DND-41 (cell line): Measurements from ENCODE around the gene KCNJ16.

Experiments used
- ATAC-seq: fragments of 200-7000 bp; cut with Tn5 transposase; 3 replicates; pipeline ENCODE4 v1.9.1; 2021; ENCODE audit warnings: low read depth; ENCODE audit not compliant: insufficient read depth
- DNase-seq: peaks from one replicate; pipeline ENCODE4 v3.0.0-alpha.2; 2020
- H2AFZ ChIP-seq: 2 replicates; pipeline ENCODE4 v1.6.0; 2012; ENCODE audit warnings: low read depth, low read length
- H3K27ac ChIP-seq: 2 replicates; pipeline ENCODE4 v1.5.1; 2012; ENCODE audit warnings: low read length, inconsistent platforms
- H3K27me3 ChIP-seq: fragments of 200-600 bp; sonication (generic); 2 replicates; pipeline ENCODE4 v1.6.0; 2012; ENCODE audit warnings: low read length, mild to moderate bottlenecking, inconsistent platforms; ENCODE audit not compliant: insufficient read depth, poor library complexity
- H3K36me3 ChIP-seq: 2 replicates; pipeline ENCODE4 v1.5.1; 2012; ENCODE audit warnings: low read length, inconsistent platforms; ENCODE audit not compliant: insufficient read depth
- H3K4me1 ChIP-seq: 2 replicates; pipeline ENCODE4 v1.5.1; 2012; ENCODE audit warnings: mild to moderate bottlenecking, low read length; ENCODE audit not compliant: insufficient read depth
- H3K4me2 ChIP-seq: 2 replicates; pipeline ENCODE4 v1.6.0; 2012; ENCODE audit warnings: mild to moderate bottlenecking, moderate library complexity, low read length, inconsistent platforms; ENCODE audit not compliant: insufficient read depth
- H3K4me3 ChIP-seq, 2 experiments: fragments of 200-600 bp in 1 of 2; shearing (Covaris generic) in 1 of 2; 2 replicates each; pipeline ENCODE4 v1.5.1; 2012 to 2016; ENCODE audit warnings: inconsistent platforms in 2 of 2, low read length in 2 of 2, mild to moderate bottlenecking in 2 of 2, low read depth in 1 of 2, moderate library complexity in 1 of 2
- H3K79me2 ChIP-seq: 2 replicates; pipeline ENCODE4 v1.6.0; 2012; ENCODE audit warnings: low read length, inconsistent platforms; ENCODE audit not compliant: insufficient read depth
- H3K9ac ChIP-seq: 2 replicates; pipeline ENCODE4 v1.6.0; 2012; ENCODE audit warnings: low read depth, mild to moderate bottlenecking, inconsistent platforms, low read length, moderate library complexity
- H3K9me3 ChIP-seq: 2 replicates; pipeline ENCODE4 v1.5.1; 2012; ENCODE audit warnings: low read length, moderate library complexity, mild to moderate bottlenecking, inconsistent platforms; ENCODE audit not compliant: insufficient read depth, severe bottlenecking
- H4K20me1 ChIP-seq: 2 replicates; pipeline ENCODE4 v1.6.0; 2012; ENCODE audit warnings: low read length; ENCODE audit not compliant: insufficient read depth
- CTCF ChIP-seq: IDR thresholded peaks from 2 replicates; pipeline ENCODE4 v1.5.1; 2012; ENCODE audit warnings: borderline replicate concordance, low read length, moderate library complexity, mild to moderate bottlenecking; ENCODE audit not compliant: poor library complexity, severe bottlenecking; ENCODE audit errors: extremely low read depth
- EZH2 ChIP-seq: IDR thresholded peaks from 3 replicates; pipeline ENCODE4 v1.6.1; 2012; ENCODE audit warnings: borderline replicate concordance, low read depth, mild to moderate bottlenecking, moderate library complexity, low read length, inconsistent platforms; ENCODE audit not compliant: severe bottlenecking

The KCNJ16 gene

DNA sequence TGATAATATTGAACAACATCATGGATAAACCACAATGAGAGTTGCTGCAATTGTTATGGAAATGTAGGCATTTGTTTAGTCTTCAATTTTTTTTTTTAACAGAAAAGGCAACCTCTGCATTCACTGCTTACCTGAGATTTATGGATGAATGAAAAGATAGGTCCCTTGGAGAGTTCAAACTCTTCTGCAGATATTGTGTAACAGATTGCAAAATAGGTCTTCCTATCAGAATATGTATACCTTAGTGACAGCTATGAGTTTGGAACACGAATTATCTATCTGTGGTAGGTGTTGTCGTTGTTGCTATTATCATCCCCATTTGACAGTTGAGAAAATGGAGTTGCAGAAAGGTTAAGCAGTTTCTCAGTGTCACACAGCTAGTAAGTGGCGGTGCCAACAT lies 1.2 kb upstream of the KCNJ16 start:
- no peak overlapping the region for H3K27ac ChIP-seq
- H3K36me3 ChIP-seq, result no peaks in the 10 kb centered on the region
- no peaks in the 10 kb centered on the region for H3K4me1 ChIP-seq
- H4K20me1 ChIP-seq, result no peaks in the 10 kb centered on the region
- H3K9ac ChIP-seq, result no peak overlapping the region
- no peak for ATAC-seq
- no peaks in the 10 kb centered on the region for H3K9me3 ChIP-seq
- H2AFZ ChIP-seq, result no peak overlapping the region
- no peaks in the 10 kb centered on the region for H3K27me3 ChIP-seq
- H3K79me2 ChIP-seq, result no peaks in the 10 kb centered on the region
- TF ChIP-seq EZH2, result no peak
- DNase-seq, result no peak
- no peak overlapping the region for H3K4me2 ChIP-seq
- H3K4me3 ChIP-seq, result no peak overlapping the region

DNA sequence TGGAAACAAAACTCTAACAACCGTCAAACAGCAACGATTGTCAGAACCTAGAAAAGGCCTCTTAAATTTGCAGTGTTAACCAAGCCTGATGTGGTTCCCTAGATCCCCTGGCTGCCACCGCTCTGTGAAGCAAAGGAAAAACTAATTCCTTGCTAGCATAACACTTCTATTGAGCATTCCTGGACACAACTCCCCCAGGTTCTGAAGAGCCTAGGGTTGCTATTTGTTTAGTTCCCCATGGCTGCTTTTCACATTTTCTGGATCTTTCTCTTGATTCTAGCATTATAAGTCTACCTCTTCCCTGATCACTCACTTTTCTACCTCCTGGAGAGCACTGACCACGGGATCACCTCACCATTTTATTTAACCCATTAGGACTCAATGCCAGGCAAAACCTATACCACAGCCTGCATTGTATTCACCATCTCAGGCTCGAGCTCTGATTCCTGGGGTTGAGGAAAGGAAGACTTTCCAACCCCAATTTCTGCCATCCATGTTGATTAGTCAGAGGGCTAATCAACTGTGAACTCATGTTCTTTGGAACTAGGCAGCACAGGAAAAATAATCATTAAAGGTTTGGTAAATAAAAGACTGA lies 692 bp upstream of the KCNJ16 start:
- Histone ChIP-seq H3K9ac (no peak overlapping the region), H3K79me2 (no peaks in the 10 kb centered on the region), H3K4me2 (no peak overlapping the region), H3K4me3 (no peak overlapping the region), H2AFZ (no peak overlapping the region), H3K9me3 (no peaks in the 10 kb centered on the region), H3K27ac (no peak overlapping the region), H4K20me1 (no peaks in the 10 kb centered on the region), H3K36me3 (no peaks in the 10 kb centered on the region), H3K27me3 (no peaks in the 10 kb centered on the region), H3K4me1 (no peaks in the 10 kb centered on the region)
- TF ChIP-seq EZH2 (no peak), CTCF (no peak)
- ATAC-seq, result no peak
- no peak for DNase-seq

- H3K9me3 ChIP-seq, result no peaks in the 10 kb centered on the region
- no peak for TF ChIP-seq EZH2
- no peak for TF ChIP-seq CTCF
Observed at GRCh38 chr17:70076189-70076588, 1.2 kb downstream of the KCNJ16 start.

GRCh38 chr17:70076831-70077230 lies 1.8 kb downstream of the KCNJ16 start:
- TF ChIP-seq EZH2, result no peak
- TF ChIP-seq CTCF, result no peak
- ATAC-seq (no peak), DNase-seq (no peak)
- Histone ChIP-seq H2AFZ (no peak overlapping the region), H3K27me3 (no peaks in the 10 kb centered on the region), H4K20me1 (no peaks in the 10 kb centered on the region), H3K9ac (no peak overlapping the region), H3K27ac (no peak overlapping the region), H3K79me2 (no peaks in the 10 kb centered on the region), H3K36me3 (no peaks in the 10 kb centered on the region), H3K4me2 (no peak overlapping the region), H3K9me3 (no peaks in the 10 kb centered on the region), H3K4me3 (no peak overlapping the region), H3K4me1 (no peaks in the 10 kb centered on the region)

More at GRCh38 chr17:70076189-70076588, 1.2 kb downstream of the KCNJ16 start:
- Histone ChIP-seq H3K9ac (no peak overlapping the region), H3K79me2 (no peaks in the 10 kb centered on the region), H2AFZ (no peak overlapping the region), H3K36me3 (no peaks in the 10 kb centered on the region), H4K20me1 (no peaks in the 10 kb centered on the region), H3K27ac (no peak overlapping the region), H3K4me1 (no peaks in the 10 kb centered on the region), H3K4me2 (no peak overlapping the region), H3K27me3 (no peaks in the 10 kb centered on the region), H3K4me3 (no peak overlapping the region)
- ATAC-seq, result no peak
- no peak for DNase-seq
